ENCODE measurements around the gene ZNF688.

DNA sequence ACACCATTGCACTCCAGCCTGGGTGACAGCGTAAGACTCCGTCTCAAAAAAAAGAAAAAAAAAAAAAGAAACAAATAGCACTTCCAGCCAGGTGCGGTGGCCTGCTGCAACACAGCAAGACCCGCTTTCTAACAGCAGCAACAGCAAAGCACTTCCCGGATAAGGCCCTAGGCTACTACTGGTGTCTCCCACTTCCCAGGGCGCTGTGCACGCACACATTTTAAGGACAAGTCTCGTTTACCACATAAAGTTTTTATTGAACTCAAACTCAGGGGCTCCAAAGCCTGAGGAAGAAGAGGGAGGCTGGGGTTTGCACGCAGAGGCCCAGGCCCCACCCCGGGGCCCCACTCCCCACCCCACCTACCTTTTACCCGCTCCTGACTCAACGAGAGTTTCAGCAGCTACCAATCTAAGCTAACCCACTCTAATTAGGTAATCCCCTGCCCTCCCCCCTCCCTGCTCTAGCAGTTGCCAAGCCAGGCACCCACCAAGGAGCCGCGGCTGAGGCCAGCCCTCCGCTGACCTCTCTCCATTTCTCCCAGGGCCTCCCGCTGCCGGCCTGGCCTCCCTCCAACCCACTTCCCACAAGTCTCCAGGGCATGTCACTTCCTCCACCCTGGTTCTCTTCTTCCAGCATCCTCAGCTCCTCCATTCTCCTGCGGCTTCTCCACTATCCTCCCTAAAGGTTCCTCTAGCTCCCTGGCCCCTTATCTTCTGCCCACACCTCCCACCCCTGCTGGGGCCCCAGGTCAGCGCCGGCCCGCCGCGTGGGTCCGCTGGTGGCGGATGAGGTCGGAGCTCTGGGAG lies 47.5 kb downstream of the ZNF688 start:
- TF ChIP-seq, protein P1, sequence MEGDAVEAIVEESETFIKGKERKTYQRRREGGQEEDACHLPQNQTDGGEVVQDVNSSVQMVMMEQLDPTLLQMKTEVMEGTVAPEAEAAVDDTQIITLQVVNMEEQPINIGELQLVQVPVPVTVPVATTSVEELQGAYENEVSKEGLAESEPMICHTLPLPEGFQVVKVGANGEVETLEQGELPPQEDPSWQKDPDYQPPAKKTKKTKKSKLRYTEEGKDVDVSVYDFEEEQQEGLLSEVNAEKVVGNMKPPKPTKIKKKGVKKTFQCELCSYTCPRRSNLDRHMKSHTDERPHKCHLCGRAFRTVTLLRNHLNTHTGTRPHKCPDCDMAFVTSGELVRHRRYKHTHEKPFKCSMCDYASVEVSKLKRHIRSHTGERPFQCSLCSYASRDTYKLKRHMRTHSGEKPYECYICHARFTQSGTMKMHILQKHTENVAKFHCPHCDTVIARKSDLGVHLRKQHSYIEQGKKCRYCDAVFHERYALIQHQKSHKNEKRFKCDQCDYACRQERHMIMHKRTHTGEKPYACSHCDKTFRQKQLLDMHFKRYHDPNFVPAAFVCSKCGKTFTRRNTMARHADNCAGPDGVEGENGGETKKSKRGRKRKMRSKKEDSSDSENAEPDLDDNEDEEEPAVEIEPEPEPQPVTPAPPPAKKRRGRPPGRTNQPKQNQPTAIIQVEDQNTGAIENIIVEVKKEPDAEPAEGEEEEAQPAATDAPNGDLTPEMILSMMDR (IDR thresholded peaks at IDR 0.05), result no peak
- TF ChIP-seq ZFX (IDR thresholded peaks at IDR 0.05; ENCODE audit: borderline replicate concordance), result no peak

Data from 22Rv1 (cell line).